ENCODE results near the gene TMEM200C. TPM values are rescaled to one million over a fixed set of nuclear protein-coding genes. Genes with fewer than 3 reads are reported as not detected.
A peak's percentile ranks its signal among the peaks of the same experiment; 100 is the strongest.

TMEM200C gene
- total and polyA plus RNA-seq, 4 donors: 5.2 to 8.6 (median 8.1) TPM

DNA sequence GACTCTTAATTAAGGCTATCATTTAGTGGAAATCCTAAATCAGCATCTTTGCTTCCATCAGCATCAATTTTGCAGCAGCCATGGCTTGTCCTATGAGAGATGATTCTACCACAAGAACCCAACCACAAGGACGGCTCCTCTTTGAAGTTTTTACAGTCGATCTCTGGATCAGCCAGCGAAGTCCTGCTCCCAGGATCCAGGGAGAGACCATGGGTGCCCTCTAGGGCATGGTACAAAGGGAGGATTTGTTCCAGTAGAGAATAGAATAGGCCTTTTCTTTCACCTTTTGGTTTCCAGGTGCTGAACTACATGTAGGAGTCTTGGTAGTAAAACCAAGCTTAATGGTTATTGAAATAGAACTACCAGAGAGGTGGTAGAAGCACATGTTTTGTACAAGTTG lies 52.7 kb downstream of the TMEM200C start:
- H3K27ac ChIP-seq (ENCODE audit: low read depth, low read length): no peak overlapping the region
- H3K4me3 ChIP-seq (ENCODE audit: low read depth, low read length): no peak overlapping the region
- H3K9me3 ChIP-seq (ENCODE audit: control insufficient read depth, insufficient read depth, low read length): no peaks in the 10 kb centered on the region
- no peaks in the 10 kb centered on the region for H3K27me3 ChIP-seq (ENCODE audit: control insufficient read depth, insufficient read depth, low read length)
- H3K4me1 ChIP-seq (ENCODE audit: control insufficient read depth, insufficient read depth, low read length): no peaks in the 10 kb centered on the region
- no peak for DNase-seq (ENCODE audit: low read depth in 4 of 6, low spot score in 6 of 6)
- 85% methylated on average over 3 of the region's 3 CpGs for WGBS (ENCODE audit: insufficient coverage)
- H3K36me3 ChIP-seq (ENCODE audit: control insufficient read depth, insufficient read depth, low read length): no peaks in the 10 kb centered on the region

DNA sequence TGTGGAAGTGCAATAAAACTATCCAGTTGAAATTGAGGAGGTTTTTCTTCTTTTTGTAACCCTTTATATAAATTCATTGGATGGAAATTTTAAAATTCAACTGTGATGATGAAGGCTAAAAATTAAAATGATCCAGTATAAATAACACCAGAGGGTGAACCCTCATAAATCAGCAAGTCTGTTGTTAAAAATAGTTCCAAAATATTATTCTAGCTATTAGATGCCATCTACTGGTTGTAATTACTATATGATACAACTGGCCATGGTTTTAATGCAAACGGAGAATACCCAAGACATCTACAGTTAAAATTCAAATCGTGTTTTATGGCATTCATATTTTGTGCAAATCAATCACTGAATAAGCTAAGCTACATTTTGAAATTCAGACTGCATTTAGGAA lies 53.8 kb downstream of the TMEM200C start:
- Histone ChIP-seq H3K9me3 (ENCODE audit: control insufficient read depth, insufficient read depth, low read length) (no peaks in the 10 kb centered on the region), H3K4me1 (ENCODE audit: control insufficient read depth, insufficient read depth, low read length) (no peaks in the 10 kb centered on the region), H3K4me3 (ENCODE audit: low read depth, low read length) (no peak overlapping the region), H3K27ac (ENCODE audit: low read depth, low read length) (no peak overlapping the region), H3K36me3 (ENCODE audit: control insufficient read depth, insufficient read depth, low read length) (no peaks in the 10 kb centered on the region), H3K27me3 (ENCODE audit: control insufficient read depth, insufficient read depth, low read length) (no peaks in the 10 kb centered on the region)
- no CpG with 5 or more reads among the region's 2 CpGs for WGBS (ENCODE audit: insufficient coverage)
- peak in 1 of 6 donors; percentile 40 for DNase-seq (ENCODE audit: low read depth in 4 of 6, low spot score in 6 of 6)

- Histone ChIP-seq H3K27me3 (ENCODE audit: control insufficient read depth, insufficient read depth, low read length) (no peaks in the 10 kb centered on the region), H3K4me1 (ENCODE audit: control insufficient read depth, insufficient read depth, low read length) (no peaks in the 10 kb centered on the region), H3K9me3 (ENCODE audit: control insufficient read depth, insufficient read depth, low read length) (no peaks in the 10 kb centered on the region), H3K36me3 (ENCODE audit: control insufficient read depth, insufficient read depth, low read length) (no peaks in the 10 kb centered on the region), H3K27ac (ENCODE audit: low read depth, low read length) (no peak overlapping the region), H3K4me3 (ENCODE audit: low read depth, low read length) (no peak overlapping the region)
- no CpG with 5 or more reads among the region's 4 CpGs for WGBS (ENCODE audit: insufficient coverage)
- peak in 1 of 6 donors; percentile 17 for DNase-seq (ENCODE audit: low read depth in 4 of 6, low spot score in 6 of 6)
These were observed 54.8 kb downstream of the TMEM200C start for GRCh38 chr18:5840547-5840946.

DNA sequence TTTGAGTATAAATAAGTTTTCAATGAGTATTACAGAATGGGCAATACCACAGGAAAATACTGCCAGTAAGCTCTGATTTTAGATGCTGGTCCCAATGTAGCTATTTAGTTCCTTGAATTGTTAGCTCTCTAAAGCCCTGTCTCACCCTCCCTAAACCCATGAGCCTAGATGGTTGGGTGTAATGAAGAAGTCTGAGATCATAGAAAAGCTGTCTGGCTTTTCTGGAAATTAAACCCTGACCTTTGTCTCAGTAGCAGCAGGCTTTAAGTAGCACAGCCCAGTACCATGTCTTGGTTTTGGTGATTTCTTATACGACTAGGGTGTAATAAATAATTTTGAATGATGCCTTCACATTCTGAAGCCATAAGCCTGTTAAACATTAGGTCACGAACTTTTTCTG lies 55.3 kb downstream of the TMEM200C start:
- Histone ChIP-seq H3K27ac (ENCODE audit: low read depth, low read length) (no peak overlapping the region), H3K27me3 (ENCODE audit: control insufficient read depth, insufficient read depth, low read length) (no peaks in the 10 kb centered on the region), H3K4me1 (ENCODE audit: control insufficient read depth, insufficient read depth, low read length) (no peaks in the 10 kb centered on the region), H3K4me3 (ENCODE audit: low read depth, low read length) (no peak overlapping the region), H3K36me3 (ENCODE audit: control insufficient read depth, insufficient read depth, low read length) (no peaks in the 10 kb centered on the region), H3K9me3 (ENCODE audit: control insufficient read depth, insufficient read depth, low read length) (no peaks in the 10 kb centered on the region)
- WGBS (ENCODE audit: insufficient coverage): 67% methylated on average over 1 of the region's 2 CpGs
- no peak for DNase-seq (ENCODE audit: low read depth in 4 of 6, low spot score in 6 of 6)

GRCh38 chr18:5839102-5839501 lies 56.2 kb downstream of the TMEM200C start:
- H3K36me3 ChIP-seq (ENCODE audit: control insufficient read depth, insufficient read depth, low read length): no peaks in the 10 kb centered on the region
- no peak for DNase-seq (ENCODE audit: low read depth in 4 of 6, low spot score in 6 of 6)
- no peaks in the 10 kb centered on the region for H3K4me1 ChIP-seq (ENCODE audit: control insufficient read depth, insufficient read depth, low read length)
- no peak overlapping the region for H3K4me3 ChIP-seq (ENCODE audit: low read depth, low read length)
- no peaks in the 10 kb centered on the region for H3K27me3 ChIP-seq (ENCODE audit: control insufficient read depth, insufficient read depth, low read length)
- H3K9me3 ChIP-seq (ENCODE audit: control insufficient read depth, insufficient read depth, low read length): no peaks in the 10 kb centered on the region
- no peak overlapping the region for H3K27ac ChIP-seq (ENCODE audit: low read depth, low read length)
- WGBS (ENCODE audit: insufficient coverage): 92% methylated on average over 6 of the region's 8 CpGs

Small RNAs within 50 kb of the gene (small RNA-seq; reads per million reads assigned to genes)
- not detected for gene MIR3976 (ENCODE audit: low replicate concordance)
